EH (cell line): ENCODE measurements around the gene TRABD.

Experiments used
- DNase-seq: peaks from one replicate; pipeline ENCODE4 v3.0.0-alpha.2; 2015; ENCODE audit warnings: low read depth

The TRABD gene

GRCh38 chr22:50175191-50175461 lies 10.6 kb upstream of the TRABD start:
- no peak for DNase-seq

GRCh38 chr22:50175921-50176849 lies 9.5 kb upstream of the TRABD start:
- no peak for DNase-seq

GRCh38 chr22:50176850-50177536 lies 8.7 kb upstream of the TRABD start:
- DNase-seq = no peak

GRCh38 chr22:50177537-50178470 lies 7.9 kb upstream of the TRABD start:
- DNase-seq = no peak

- DNase-seq = no peak
Measured at GRCh38 chr22:50178471-50178864, 7.2 kb upstream of the TRABD start.

GRCh38 chr22:50178871-50179869 lies 6.5 kb upstream of the TRABD start:
- DNase-seq = no peak

GRCh38 chr22:50179937-50180726 lies 5.6 kb upstream of the TRABD start:
- DNase-seq = no peak

- DNase-seq = no peak
Measured at GRCh38 chr22:50180727-50181521, 4.8 kb upstream of the TRABD start.

- DNase-seq = no peak
Measured at GRCh38 chr22:50182176-50183081, 3.3 kb upstream of the TRABD start.

GRCh38 chr22:50183141-50183971 lies 2.4 kb upstream of the TRABD start:
- DNase-seq = no peak

GRCh38 chr22:50184004-50184901 lies 1.5 kb upstream of the TRABD start:
- peak; percentile 80 for DNase-seq

GRCh38 chr22:50184902-50185374 lies 775 bp upstream of the TRABD start:
- no peak for DNase-seq

- no peak for DNase-seq
Measured at GRCh38 chr22:50186181-50186714, 535 bp downstream of the TRABD start.

- peak; percentile 48 for DNase-seq
Measured at GRCh38 chr22:50186761-50187523, 1.2 kb downstream of the TRABD start.

GRCh38 chr22:50188356-50188755 lies 2.6 kb downstream of the TRABD start:
- DNase-seq = no peak
